GM12878 (cell line): ENCODE measurements around the gene RPLP1. TPM values are rescaled to one million over a fixed set of nuclear protein-coding genes. Genes with fewer than 3 reads are reported as not detected.
A peak's percentile ranks its signal among the peaks of the same experiment; 100 is the strongest.

Experiments used
- ATAC-seq: fragments of 200-7000 bp; cut with Tn5 transposase; 3 replicates; pipeline ENCODE4 v1.9.1; 2020; ENCODE audit warnings: mild to moderate bottlenecking, moderate library complexity
- BruUV-seq: library from RNA; stranded (reverse); fragments of 400-500 nt; replicated peaks from 2 replicates; lab custom pipeline; 2021; lab: Mats Ljungman, UMichigan
- CTCF ChIA-PET: fragments of 300-600 bp; sonication (Branson Sonifier 250); formaldehyde crosslinking; extraction: SDS; loops from one replicate; lab custom pipeline; 2021; ENCODE audit warnings: inconsistent platforms; lab: Yijun Ruan, JAX
- POLR2A ChIA-PET: fragments of 350-600 bp; formaldehyde crosslinking; extraction: SDS; loops from one replicate; lab custom pipeline; 2021; ENCODE audit warnings: inconsistent platforms; lab: Charles Lee
- RAD21 ChIA-PET: fragments of 300-600 bp; sonication (Branson Sonifier 250); formaldehyde crosslinking; loops from one replicate; lab custom pipeline; 2023; ENCODE audit warnings: antibody characterized with exemption; ENCODE audit not compliant: unreplicated experiment; lab: Charles Lee
- SMC1A ChIA-PET: fragments of 300-600 bp; sonication (Branson Sonifier 250); formaldehyde crosslinking; loops from one replicate; lab custom pipeline; 2023; ENCODE audit not compliant: unreplicated experiment, uncharacterized antibody; lab: Charles Lee
- DNase-seq: peaks from one replicate; pipeline ENCODE4 v3.0.0-alpha.2; 2011; ENCODE audit warnings: low read depth, low spot score
- FAIRE-seq: peaks from 3 replicates; lab custom pipeline; 2011; peaks lifted over from hg19 to GRCh38; lab: Jason Lieb, UNC
- H2AFZ ChIP-seq: 2 replicates; pipeline ENCODE4 v1.6.0; 2011; ENCODE audit warnings: low read depth, low read length, control low read depth; ENCODE audit not compliant: control insufficient read depth
- H3K27ac ChIP-seq: 2 replicates; pipeline ENCODE4 v1.5.1; 2011; ENCODE audit warnings: control low read depth; ENCODE audit not compliant: control insufficient read depth, insufficient read depth
- H3K27me3 ChIP-seq, 2 experiments: replicated peaks in 1 of 2; 2 replicates each; pipeline versions ENCODE4 v1.6.0 to v1.6.1; 2011; ENCODE audit warnings: low read length in 1 of 2; ENCODE audit not compliant: control insufficient read depth in 2 of 2, insufficient read depth in 2 of 2
- H3K36me3 ChIP-seq, 2 experiments: 2 replicates each; pipeline ENCODE4 v1.5.1; 2011; ENCODE audit warnings: low read length in 1 of 2; ENCODE audit not compliant: control insufficient read depth in 2 of 2, insufficient read depth in 2 of 2
- H3K4me1 ChIP-seq: 2 replicates; pipeline ENCODE4 v1.6.1; 2011; ENCODE audit warnings: mild to moderate bottlenecking, low read length, moderate library complexity, mixed read lengths; ENCODE audit not compliant: control insufficient read depth, insufficient read depth
- H3K4me2 ChIP-seq: 2 replicates; pipeline ENCODE4 v1.6.0; 2011; ENCODE audit warnings: control low read depth; ENCODE audit not compliant: control insufficient read depth, insufficient read depth
- H3K4me3 ChIP-seq: fragments of 200-600 bp; sonication (generic); 2 replicates; pipeline ENCODE4 v1.5.1; 2016
- H3K79me2 ChIP-seq: 2 replicates; pipeline ENCODE4 v1.6.0; 2011; ENCODE audit warnings: low read length; ENCODE audit not compliant: control insufficient read depth, insufficient read depth
- H3K9ac ChIP-seq: 2 replicates; pipeline ENCODE4 v1.8.0; 2011; ENCODE audit warnings: low read length, control low read depth, mixed read lengths; ENCODE audit not compliant: control insufficient read depth, insufficient read depth
- H3K9me3 ChIP-seq: replicated peaks from 3 replicates; pipeline ENCODE4 v1.5.1; 2011; ENCODE audit warnings: mild to moderate bottlenecking, low read length; ENCODE audit not compliant: control insufficient read depth, insufficient read depth
- H4K20me1 ChIP-seq: 2 replicates; pipeline ENCODE4 v1.6.0; 2011; ENCODE audit not compliant: control insufficient read depth, insufficient read depth
- FOXM1 ChIP-seq: IDR thresholded peaks from 2 replicates; pipeline ENCODE4 v1.6.1; 2012; ENCODE audit warnings: low read depth, mild to moderate bottlenecking, inconsistent platforms, low read length, moderate library complexity
- SREBF2 ChIP-seq: IDR thresholded peaks from 2 replicates; pipeline ENCODE4 v1.6.1; 2012; ENCODE audit warnings: mild to moderate bottlenecking, low read length
- ZNF622 ChIP-seq: fragments of 450-650 bp; IDR thresholded peaks from 2 replicates; pipeline ENCODE4 v1.6.1; 2017; ENCODE audit warnings: mild to moderate bottlenecking, inconsistent platforms
- WGBS: methylation state at CpG from one replicate; pipeline ENCODE4 v1.1.6; 2016; ENCODE audit warnings: low lambda C conversion rate; ENCODE audit not compliant: insufficient replicate concordance, insufficient coverage; ENCODE audit errors: missing lambda C conversion rate; 5-methylcytosine and 5-hydroxymethylcytosine counted together
- in situ Hi-C: fragments of 300-500 bp; cut with MboI; formaldehyde crosslinking; loops from 9 replicates; pipeline ENCODE4 v1.14.3; 2018; ENCODE audit warnings: mixed read lengths
- intact Hi-C: fragments of 100-400 bp; cut with micrococcal nuclease; formaldehyde crosslinking; loops from one replicate; pipeline ENCODE4 v1.14.2; 2022; ENCODE audit not compliant: unreplicated experiment
- polyA plus RNA-seq, 11 experiments: library from polyadenylated mRNA; depleted of rRNA in 4 of 11; unstranded in 6 of 11; stranded (reverse) in 5 of 11; fragments of >200 nt; fragmentation: Nextera tagmentation in 4 of 11; fragmentation: Illumina TruSeq in 1 of 11; extraction: Ambion mirVana in 4 of 11; extraction: Trizol in 1 of 11; gene quantifications; 1 replicate in 1 of 11; 2 replicates in 10 of 11; pipeline versions ENCODE4 v1.2.1 to v1.2.3, GENCODE V29; 2011 to 2016; ENCODE audit warnings: inconsistent platforms in 2 of 11, missing spikeins in 2 of 11, low read depth in 1 of 11
- total RNA-seq, 4 experiments: library from RNA; depleted of rRNA in 3 of 4; stranded (reverse); fragments of >200 nt in 3 of 4; fragmentation: Illumina TruSeq in 1 of 4; extraction: Trizol in 1 of 4; gene quantifications; 2 replicates each; pipeline versions ENCODE4 v1.2.1 to v1.2.3, GENCODE V29; 2013 to 2021
- TF ChIP-seq, protein P1 (sequence below), 3 experiments: IDR thresholded peaks in 2 of 3; conservative IDR thresholded peaks in 1 of 3; 2 replicates each; pipeline ENCODE4 v1.5.1; 2011; ENCODE audit warnings: low read depth in 3 of 3, low read length in 3 of 3, mild to moderate bottlenecking in 3 of 3, control low read depth in 2 of 3, moderate library complexity in 2 of 3, inconsistent platforms in 1 of 3, mixed read lengths in 1 of 3; ENCODE audit not compliant: control insufficient read depth in 2 of 3, insufficient read depth in 1 of 3; ENCODE audit errors: extremely low read depth in 1 of 3

The RPLP1 gene
- total and polyA plus RNA-seq, 10 of the 15 experiments (the other 5 are each of a cell fraction or from before 2014, with no cell fraction given) = 217 to 3,098 (median 1,664) TPM

DNA sequence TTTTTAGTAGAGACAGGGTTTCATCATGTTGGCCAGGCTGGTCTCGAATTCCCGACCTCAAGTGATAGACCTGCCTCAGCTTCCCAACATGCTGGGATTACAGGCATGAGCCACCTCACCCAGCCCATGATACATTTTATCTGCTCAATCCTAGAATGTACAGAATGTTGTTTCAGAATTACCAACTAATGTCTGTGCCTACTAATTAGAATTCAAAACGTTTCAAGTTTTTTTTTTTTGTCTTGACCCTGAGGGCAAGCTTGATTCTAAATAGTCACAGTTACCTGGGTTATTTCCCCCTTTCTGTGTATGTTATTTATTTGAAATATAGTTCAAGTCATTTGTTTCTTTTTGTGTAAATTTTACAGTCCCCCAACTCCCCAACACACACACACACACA is 43.8 kb upstream of the RPLP1 start:
- POLR2A ChIA-PET = no interaction called here
- in situ Hi-C loops = no loop called here
- Histone ChIP-seq H3K36me3 (no peaks in the 10 kb centered on the region), H3K79me2 (no peaks in the 10 kb centered on the region), H3K27me3 (0 out of 4 replicates have a peak, but pooled peaks cover 0 to 2% of the 10 kb centered on the region in 2 experiments), H3K4me1 (peaks cover 8% of the 10 kb centered on the region), H3K9ac (no peak overlapping the region), H3K4me3 (no peak overlapping the region), H3K4me2 (no peak overlapping the region)
- ATAC-seq (no peak), FAIRE-seq (no peak), DNase-seq (no peak)
- SMC1A ChIA-PET = no interaction called here
- CTCF ChIA-PET = interaction anchor here (0.6 to 1.1 kb wide), 2 partner anchors 14 to 1011 kb away, joined by 3 read pairs; no protein-coding TSS in a partner anchor
- no peak for TF ChIP-seq FOXM1
- TF ChIP-seq ZNF622 = no peak
- TF ChIP-seq, all 136 proteins: peak for 0
- WGBS = 60% methylated on average over 3 of the region's 3 CpGs
- Histone ChIP-seq H2AFZ (no peak overlapping the region), H3K9me3 (no peaks in the 10 kb centered on the region), H3K27ac (no peak overlapping the region), H4K20me1 (no peaks in the 10 kb centered on the region)
- no TSS peak for BruUV-seq
- intact Hi-C loops = no loop called here
- RAD21 ChIA-PET = no interaction called here

DNA sequence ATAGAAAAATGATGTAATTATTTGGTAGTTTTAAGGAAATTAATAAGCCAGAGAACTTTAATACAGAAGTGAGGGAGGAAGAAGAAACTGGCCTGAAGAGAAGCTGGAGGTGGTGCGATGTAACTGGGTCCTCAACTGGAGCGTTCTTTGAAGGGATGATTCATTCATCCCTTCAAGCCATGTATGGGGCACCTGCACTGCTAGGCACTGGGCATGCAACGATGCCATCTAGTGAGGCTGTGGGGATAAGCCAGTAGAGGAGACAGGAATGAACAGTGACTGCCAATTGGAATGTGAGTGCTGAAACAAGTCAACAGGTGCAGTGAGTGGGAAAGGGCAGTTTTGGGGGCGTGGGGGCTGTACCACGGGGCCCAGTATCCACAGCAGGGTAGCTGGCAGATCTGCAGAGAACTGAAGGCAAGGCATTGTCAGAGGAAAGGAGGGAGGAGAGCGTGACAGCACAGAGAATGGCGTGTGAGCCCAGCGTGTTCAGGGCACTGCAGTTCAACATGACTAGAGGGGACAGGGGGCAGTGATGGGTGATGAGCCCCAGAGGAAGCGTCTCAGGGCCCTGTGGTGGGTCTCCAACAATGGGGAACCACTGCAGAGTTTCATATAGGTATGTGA is 42.3 kb upstream of the RPLP1 start:
- WGBS = 23% methylated on average over 9 of the region's 9 CpGs
- no peak for FAIRE-seq
- ChIA-PET RAD21 (no interaction called here), POLR2A (no interaction called here), SMC1A (interaction anchor here (1.2 kb wide), 1 partner anchor 10 kb away, joined by 3 read pairs; no protein-coding TSS in a partner anchor), CTCF (interaction anchor here (1.1 kb wide), 1 partner anchor 53 kb away, joined by 4 read pairs; no protein-coding TSS in a partner anchor)
- H3K4me3 ChIP-seq = no peak overlapping the region
- H4K20me1 ChIP-seq = no peaks in the 10 kb centered on the region
- ATAC-seq = peak; percentile 12
- H3K27me3 ChIP-seq = 0 out of 4 replicates have a peak, but pooled peaks cover 0 to 2% of the 10 kb centered on the region in 2 experiments
- H3K36me3 ChIP-seq = no peaks in the 10 kb centered on the region
- peaks cover 13% of the 10 kb centered on the region for H3K79me2 ChIP-seq
- TF ChIP-seq SREBF2 = no peak
- TF ChIP-seq, protein P1, sequence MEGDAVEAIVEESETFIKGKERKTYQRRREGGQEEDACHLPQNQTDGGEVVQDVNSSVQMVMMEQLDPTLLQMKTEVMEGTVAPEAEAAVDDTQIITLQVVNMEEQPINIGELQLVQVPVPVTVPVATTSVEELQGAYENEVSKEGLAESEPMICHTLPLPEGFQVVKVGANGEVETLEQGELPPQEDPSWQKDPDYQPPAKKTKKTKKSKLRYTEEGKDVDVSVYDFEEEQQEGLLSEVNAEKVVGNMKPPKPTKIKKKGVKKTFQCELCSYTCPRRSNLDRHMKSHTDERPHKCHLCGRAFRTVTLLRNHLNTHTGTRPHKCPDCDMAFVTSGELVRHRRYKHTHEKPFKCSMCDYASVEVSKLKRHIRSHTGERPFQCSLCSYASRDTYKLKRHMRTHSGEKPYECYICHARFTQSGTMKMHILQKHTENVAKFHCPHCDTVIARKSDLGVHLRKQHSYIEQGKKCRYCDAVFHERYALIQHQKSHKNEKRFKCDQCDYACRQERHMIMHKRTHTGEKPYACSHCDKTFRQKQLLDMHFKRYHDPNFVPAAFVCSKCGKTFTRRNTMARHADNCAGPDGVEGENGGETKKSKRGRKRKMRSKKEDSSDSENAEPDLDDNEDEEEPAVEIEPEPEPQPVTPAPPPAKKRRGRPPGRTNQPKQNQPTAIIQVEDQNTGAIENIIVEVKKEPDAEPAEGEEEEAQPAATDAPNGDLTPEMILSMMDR (IDR thresholded peaks at IDR 0.05 in 2 of 3, conservative IDR thresholded peaks at IDR 0.05 in 1 of 3; ENCODE audit: control insufficient read depth in 2 of 3, extremely low read depth in 1 of 3, insufficient read depth in 1 of 3, low read depth in 3 of 3, low read length in 3 of 3) = peak in 2 of 3 experiments; percentile 12 to 33; a peak in 1 of 6 replicates
- intact Hi-C loops (no loop called here), in situ Hi-C loops (no loop called here)
- no peak overlapping the region for H3K27ac ChIP-seq
- no TSS peak for BruUV-seq
- no peak overlapping the region for H3K9ac ChIP-seq
- 0 out of 2 replicates have a peak overlapping the region, but pooled peaks have one; percentile 7 for H3K4me2 ChIP-seq
- no peaks in the 10 kb centered on the region for H3K9me3 ChIP-seq
- no peak for DNase-seq
- peaks cover 9% of the 10 kb centered on the region for H3K4me1 ChIP-seq
- peak overlapping the region; percentile 7; the same call in 1 of the 2 replicates for H2AFZ ChIP-seq
